HG02943 (cell line): Measurements from ENCODE around the gene TGFB3.

ENCODE experiments used
- ATAC-seq: cut with Tn5 transposase; IDR thresholded peaks from one replicate; pipeline ENCODE4 v1.9.1; 2021; ENCODE audit warnings: mild to moderate bottlenecking, low read depth, moderate library complexity; ENCODE audit not compliant: unreplicated experiment

Gene TGFB3

GRCh38 chr14:75910048-75910447 lies 71.7 kb downstream of the TGFB3 start:
- no peak for ATAC-seq

- ATAC-seq = no peak
Observed at GRCh38 chr14:75909630-75910029, 72.2 kb downstream of the TGFB3 start.
